Mesodermal cell (in vitro differentiated cells): ENCODE measurements around the gene CBR4.

Experiments
- H3K27ac ChIP-seq: 2 replicates; pipeline ENCODE4 v1.7.0; 2013; ENCODE audit warnings: mild to moderate bottlenecking, low read depth, low read length, moderate library complexity; ENCODE audit not compliant: severe bottlenecking
- H3K36me3 ChIP-seq: 2 replicates; pipeline ENCODE4 v1.7.1; 2013; ENCODE audit warnings: mild to moderate bottlenecking, low read length, moderate library complexity; ENCODE audit not compliant: control insufficient read depth, insufficient read depth
- H3K4me1 ChIP-seq: one replicate; pipeline ENCODE4 v1.7.1; 2013; ENCODE audit warnings: mild to moderate bottlenecking, low read length; ENCODE audit not compliant: insufficient read depth, control insufficient read depth, poor library complexity, severe bottlenecking
- H3K4me3 ChIP-seq: 2 replicates; pipeline ENCODE4 v1.7.0; 2013; ENCODE audit warnings: low read length, control low read depth, mild to moderate bottlenecking; ENCODE audit not compliant: insufficient read depth, poor library complexity, severe bottlenecking; ENCODE audit errors: extremely low read depth
- H3K9me3 ChIP-seq: 2 replicates; pipeline ENCODE4 v1.7.1; 2013; ENCODE audit warnings: mild to moderate bottlenecking, low read length, moderate library complexity; ENCODE audit not compliant: control insufficient read depth
- WGBS, 2 experiments: methylation state at CpG; one replicate each; pipeline ENCODE4 v1.1.5; 2013; ENCODE audit warnings: missing lambda C conversion rate in 2 of 2; ENCODE audit not compliant: insufficient coverage in 2 of 2; 5-methylcytosine and 5-hydroxymethylcytosine counted together

The CBR4 gene

GRCh38 chr4:169014586-169014985, 4.5 kb upstream of the CBR4 start:
- no peaks in the 10 kb centered on the region for H3K4me1 ChIP-seq

GRCh38 chr4:169013396-169013795, 3.3 kb upstream of the CBR4 start:
- peaks cover 6% of the 10 kb centered on the region for H3K4me1 ChIP-seq
- H3K4me3 ChIP-seq = no peak overlapping the region
- H3K27ac ChIP-seq = no peak overlapping the region
- WGBS, 2 experiments = 89% methylated on average over 1 of the region's 1 CpG; no CpG with 5 or more reads in 1 of the 2 experiments
- H3K9me3 ChIP-seq = no peaks in the 10 kb centered on the region
- H3K36me3 ChIP-seq = no peaks in the 10 kb centered on the region

More at GRCh38 chr4:169014586-169014985, 4.5 kb upstream of the CBR4 start:
- Histone ChIP-seq H3K36me3 (no peaks in the 10 kb centered on the region), H3K9me3 (no peaks in the 10 kb centered on the region), H3K27ac (no peak overlapping the region), H3K4me3 (no peak overlapping the region)
- no CpG with 5 or more reads among the region's 2 CpGs for WGBS, 2 experiments

GRCh38 chr4:169012049-169012448, 2.0 kb upstream of the CBR4 start:
- no peak overlapping the region for H3K4me3 ChIP-seq
- 80 to 88% methylated on average over 1 of the region's 2 CpGs for WGBS, 2 experiments
- H3K27ac ChIP-seq = no peak overlapping the region
- peaks cover 7% of the 10 kb centered on the region for H3K4me1 ChIP-seq
- H3K36me3 ChIP-seq = no peaks in the 10 kb centered on the region
- H3K9me3 ChIP-seq = no peaks in the 10 kb centered on the region

GRCh38 chr4:169009286-169010124, 550 bp downstream of the CBR4 start:
- H3K4me3 ChIP-seq = peak overlapping the region; percentile 81
- peaks cover 13% of the 10 kb centered on the region for H3K36me3 ChIP-seq
- 1 to 2% methylated on average over 37 to 38 of the region's 44 CpGs for WGBS, 2 experiments
- H3K4me1 ChIP-seq = peaks cover 7% of the 10 kb centered on the region
- H3K9me3 ChIP-seq = no peaks in the 10 kb centered on the region
- H3K27ac ChIP-seq = peak overlapping the region; percentile 91

GRCh38 chr4:169005453-169006099, 4.5 kb downstream of the CBR4 start:
- Histone ChIP-seq H3K9me3 (no peaks in the 10 kb centered on the region), H3K27ac (no peak overlapping the region), H3K4me1 (peaks cover 7% of the 10 kb centered on the region), H3K36me3 (peaks cover 46% of the 10 kb centered on the region), H3K4me3 (no peak overlapping the region)
- no CpG with 5 or more reads among the region's 1 CpG for WGBS, 2 experiments

GRCh38 chr4:169000315-169000714, 9.7 kb downstream of the CBR4 start:
- Histone ChIP-seq H3K36me3 (peaks cover 61% of the 10 kb centered on the region), H3K4me1 (no peaks in the 10 kb centered on the region), H3K9me3 (no peaks in the 10 kb centered on the region), H3K27ac (no peak overlapping the region), H3K4me3 (no peak overlapping the region)
- WGBS, 2 experiments = no CpG with 5 or more reads among the region's 1 CpG

- WGBS, 2 experiments = 100% methylated on average over 1 to 2 of the region's 4 CpGs
- H3K9me3 ChIP-seq = no peaks in the 10 kb centered on the region
- no peaks in the 10 kb centered on the region for H3K4me1 ChIP-seq
- no peak overlapping the region for H3K27ac ChIP-seq
- no peak overlapping the region for H3K4me3 ChIP-seq
- peaks cover 63% of the 10 kb centered on the region for H3K36me3 ChIP-seq
Observed at GRCh38 chr4:168999809-169000208, 10.2 kb downstream of the CBR4 start.

- no CpG with 5 or more reads among the region's 1 CpG for WGBS, 2 experiments
- H3K36me3 ChIP-seq = peaks cover 56% of the 10 kb centered on the region
- no peak overlapping the region for H3K4me3 ChIP-seq
- H3K9me3 ChIP-seq = no peaks in the 10 kb centered on the region
- no peak overlapping the region for H3K27ac ChIP-seq
- H3K4me1 ChIP-seq = no peaks in the 10 kb centered on the region
Observed at GRCh38 chr4:168998596-168998995, 11.5 kb downstream of the CBR4 start.

- 71% methylated on average over 1 of the region's 2 CpGs; no CpG with 5 or more reads in 1 of the 2 experiments for WGBS, 2 experiments
- H3K4me1 ChIP-seq = no peaks in the 10 kb centered on the region
- no peak overlapping the region for H3K4me3 ChIP-seq
- H3K36me3 ChIP-seq = peaks cover 35% of the 10 kb centered on the region
- H3K27ac ChIP-seq = no peak overlapping the region
- H3K9me3 ChIP-seq = no peaks in the 10 kb centered on the region
Observed at GRCh38 chr4:168995537-168996295, 14.3 kb downstream of the CBR4 start.

GRCh38 chr4:168994958-168995357, 15.1 kb downstream of the CBR4 start:
- 93 to 95% methylated on average over 3 of the region's 4 CpGs for WGBS, 2 experiments
- peaks cover 30% of the 10 kb centered on the region for H3K36me3 ChIP-seq

More at GRCh38 chr4:168994958-168995357, 15.1 kb downstream of the CBR4 start:
- Histone ChIP-seq H3K4me1 (no peaks in the 10 kb centered on the region), H3K4me3 (no peak overlapping the region), H3K27ac (no peak overlapping the region), H3K9me3 (no peaks in the 10 kb centered on the region)
